ENCODE results near the gene SYT1. TPM values are rescaled to one million over a fixed set of nuclear protein-coding genes. Genes with fewer than 3 reads are reported as not detected.

The SYT1 gene
- total RNA-seq, 2 experiments from 2014 or later = not detected

GRCh38 chr12:79183003-79183402 lies 318.4 kb downstream of the SYT1 start:
- Mint-ChIP-seq H3K27me3 (no peaks in the 10 kb centered on the region), H3K27ac (no peak overlapping the region), H3K36me3 (ENCODE audit: low read depth) (no peaks in the 10 kb centered on the region), H3K4me1 (ENCODE audit: low read depth) (no peaks in the 10 kb centered on the region), H3K4me3 (no peak overlapping the region), H3K9me3 (no peaks in the 10 kb centered on the region)
- POLR2A ChIA-PET = no interaction called here
- CTCF ChIA-PET = interaction anchor here (0.6 kb wide), 1 partner anchor 1247 kb away, joined by 3 read pairs; no protein-coding TSS in a partner anchor
- Histone ChIP-seq H3K27ac (ENCODE audit: low read depth in 1 of 2, low read length in 2 of 2) (no peak overlapping the region), H3K4me1 (ENCODE audit: insufficient read depth, low read length) (no peaks in the 10 kb centered on the region), H3K36me3 (ENCODE audit: insufficient read depth, low read length) (no peaks in the 10 kb centered on the region), H3K4me3 (ENCODE audit: low read length) (no peak overlapping the region), H3K27me3 (ENCODE audit: control insufficient read depth in 1 of 2, insufficient read depth in 2 of 2, low read length in 2 of 2) (no peaks in the 10 kb centered on the region), H3K9me3 (ENCODE audit: control insufficient read depth in 1 of 2, insufficient read depth in 1 of 2, low read length in 2 of 2) (no peaks in the 10 kb centered on the region)
- TF ChIP-seq, protein P1, sequence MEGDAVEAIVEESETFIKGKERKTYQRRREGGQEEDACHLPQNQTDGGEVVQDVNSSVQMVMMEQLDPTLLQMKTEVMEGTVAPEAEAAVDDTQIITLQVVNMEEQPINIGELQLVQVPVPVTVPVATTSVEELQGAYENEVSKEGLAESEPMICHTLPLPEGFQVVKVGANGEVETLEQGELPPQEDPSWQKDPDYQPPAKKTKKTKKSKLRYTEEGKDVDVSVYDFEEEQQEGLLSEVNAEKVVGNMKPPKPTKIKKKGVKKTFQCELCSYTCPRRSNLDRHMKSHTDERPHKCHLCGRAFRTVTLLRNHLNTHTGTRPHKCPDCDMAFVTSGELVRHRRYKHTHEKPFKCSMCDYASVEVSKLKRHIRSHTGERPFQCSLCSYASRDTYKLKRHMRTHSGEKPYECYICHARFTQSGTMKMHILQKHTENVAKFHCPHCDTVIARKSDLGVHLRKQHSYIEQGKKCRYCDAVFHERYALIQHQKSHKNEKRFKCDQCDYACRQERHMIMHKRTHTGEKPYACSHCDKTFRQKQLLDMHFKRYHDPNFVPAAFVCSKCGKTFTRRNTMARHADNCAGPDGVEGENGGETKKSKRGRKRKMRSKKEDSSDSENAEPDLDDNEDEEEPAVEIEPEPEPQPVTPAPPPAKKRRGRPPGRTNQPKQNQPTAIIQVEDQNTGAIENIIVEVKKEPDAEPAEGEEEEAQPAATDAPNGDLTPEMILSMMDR (IDR thresholded peaks at IDR 0.05) = no peak
- ATAC-seq (ENCODE audit: poor library complexity) (no peak), DNase-seq (no peak)
- intact Hi-C loops (cut with DNase I, micrococcal nuclease) = no loop called here

- no peaks in the 10 kb centered on the region for H3K27me3 Mint-ChIP-seq
- Histone ChIP-seq H3K4me1 (ENCODE audit: insufficient read depth, low read length) (no peaks in the 10 kb centered on the region), H3K9me3 (ENCODE audit: control insufficient read depth in 1 of 2, insufficient read depth in 1 of 2, low read length in 2 of 2) (no peaks in the 10 kb centered on the region), H3K36me3 (ENCODE audit: insufficient read depth, low read length) (no peaks in the 10 kb centered on the region), H3K4me3 (ENCODE audit: low read length) (no peak overlapping the region), H3K27me3 (ENCODE audit: control insufficient read depth in 1 of 2, insufficient read depth in 2 of 2, low read length in 2 of 2) (no peaks in the 10 kb centered on the region), H3K27ac (ENCODE audit: low read depth in 1 of 2, low read length in 2 of 2) (no peak overlapping the region)
- ChIA-PET POLR2A (no interaction called here), CTCF (no interaction called here)
- no peaks in the 10 kb centered on the region for H3K4me1 Mint-ChIP-seq (ENCODE audit: low read depth)
- intact Hi-C loops (cut with DNase I, micrococcal nuclease) = no loop called here
- H3K27ac Mint-ChIP-seq = no peak overlapping the region
- no peak overlapping the region for H3K4me3 Mint-ChIP-seq
- H3K9me3 Mint-ChIP-seq = no peaks in the 10 kb centered on the region
- no peak for DNase-seq
- TF ChIP-seq, protein P1 (IDR thresholded peaks at IDR 0.05) = no peak
- ATAC-seq (ENCODE audit: poor library complexity) = no peak
- no peaks in the 10 kb centered on the region for H3K36me3 Mint-ChIP-seq (ENCODE audit: low read depth)
These were observed 319.4 kb downstream of the SYT1 start for GRCh38 chr12:79183926-79184325.

DNA sequence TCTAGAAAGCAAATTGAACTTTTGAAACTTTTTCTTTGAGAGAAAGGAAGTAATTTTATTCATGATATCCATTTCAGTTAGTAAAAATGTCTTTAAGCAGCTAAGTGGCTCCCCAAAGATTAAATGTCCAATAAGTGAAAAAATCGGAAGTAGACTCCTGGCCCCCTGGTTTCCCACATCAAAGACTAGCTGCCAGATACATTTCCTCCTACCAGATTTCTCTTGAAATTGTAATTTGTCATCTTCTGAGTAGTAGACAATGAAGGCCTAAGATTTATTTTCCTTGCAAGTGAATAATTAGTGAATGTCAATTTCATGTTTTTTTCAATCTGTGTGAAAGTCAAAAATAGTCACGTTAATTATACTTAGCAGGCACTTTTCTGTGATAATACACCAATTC lies 321.9 kb downstream of the SYT1 start:
- no peak overlapping the region for H3K27ac ChIP-seq (ENCODE audit: low read depth in 1 of 2, low read length in 2 of 2)
- ChIA-PET CTCF (no interaction called here), POLR2A (no interaction called here)

More for the DNA sequence above, 321.9 kb downstream of the SYT1 start:
- H3K4me1 Mint-ChIP-seq (ENCODE audit: low read depth) = no peaks in the 10 kb centered on the region
- ATAC-seq (ENCODE audit: poor library complexity) (no peak), DNase-seq (no peak)
- H3K27me3 Mint-ChIP-seq = no peaks in the 10 kb centered on the region
- no peaks in the 10 kb centered on the region for H3K4me1 ChIP-seq (ENCODE audit: insufficient read depth, low read length)
- intact Hi-C loops (cut with DNase I, micrococcal nuclease) = no loop called here
- TF ChIP-seq, protein P1 (IDR thresholded peaks at IDR 0.05) = no peak
- no peaks in the 10 kb centered on the region for H3K9me3 Mint-ChIP-seq
- H3K9me3 ChIP-seq (ENCODE audit: control insufficient read depth in 1 of 2, insufficient read depth in 1 of 2, low read length in 2 of 2) = no peaks in the 10 kb centered on the region
- no peaks in the 10 kb centered on the region for H3K36me3 ChIP-seq (ENCODE audit: insufficient read depth, low read length)
- H3K4me3 Mint-ChIP-seq = no peak overlapping the region
- no peaks in the 10 kb centered on the region for H3K27me3 ChIP-seq (ENCODE audit: control insufficient read depth in 1 of 2, insufficient read depth in 2 of 2, low read length in 2 of 2)
- H3K36me3 Mint-ChIP-seq (ENCODE audit: low read depth) = no peaks in the 10 kb centered on the region
- no peak overlapping the region for H3K4me3 ChIP-seq (ENCODE audit: low read length)
- H3K27ac Mint-ChIP-seq = no peak overlapping the region
